OCI-LY7 (cell line): ENCODE results near the gene VARS2. TPM values are rescaled to one million over a fixed set of nuclear protein-coding genes. Genes with fewer than 3 reads are reported as not detected.

ENCODE experiments used
- BruUV-seq: library from RNA; stranded (reverse); fragments of 400-500 nt; replicated peaks from 2 replicates; lab custom pipeline; 2021; lab: Mats Ljungman, UMichigan
- CTCF ChIA-PET: fragments of 300-600 bp; sonication (Branson Sonifier 250); formaldehyde crosslinking; loops from one replicate; lab custom pipeline; 2022; ENCODE audit warnings: antibody characterized with exemption; ENCODE audit not compliant: unreplicated experiment; lab: Charles Lee
- POLR2A ChIA-PET: fragments of 300-600 bp; sonication (Branson Sonifier 250); formaldehyde crosslinking; loops from one replicate; lab custom pipeline; 2022; ENCODE audit warnings: antibody characterized with exemption; lab: Charles Lee
- DNase-seq: peaks from one replicate; pipeline ENCODE4 v3.0.0-alpha.2; 2015; ENCODE audit warnings: low spot score
- H2AFZ ChIP-seq: fragments of 200-600 bp; sonication (generic), shearing (Covaris generic); 2 replicates; pipeline ENCODE4 v1.6.1; 2014; ENCODE audit warnings: mild to moderate bottlenecking, antibody characterized with exemption, low read length, moderate library complexity
- H3K27ac ChIP-seq: fragments of 200-600 bp; sonication (generic); 2 replicates; pipeline ENCODE4 v1.5.1; 2014; ENCODE audit warnings: mixed run types, low read depth, mild to moderate bottlenecking, moderate library complexity, low read length, inconsistent platforms; ENCODE audit not compliant: poor library complexity, severe bottlenecking
- H3K36me3 ChIP-seq: fragments of 200-600 bp; sonication (generic); 2 replicates; pipeline ENCODE4 v1.6.1; 2014; ENCODE audit warnings: mild to moderate bottlenecking, antibody characterized with exemption, low read length, moderate library complexity, mixed read lengths; ENCODE audit not compliant: insufficient read depth
- H3K4me1 ChIP-seq: fragments of 200-600 bp; sonication (generic); 2 replicates; pipeline ENCODE4 v1.5.1; 2014; ENCODE audit warnings: mild to moderate bottlenecking, low read length; ENCODE audit not compliant: insufficient read depth, poor library complexity, severe bottlenecking
- H3K4me2 ChIP-seq: fragments of 200-600 bp; sonication (generic); 2 replicates; pipeline ENCODE4 v1.6.1; 2014; ENCODE audit warnings: mild to moderate bottlenecking, low read length
- H3K4me3 ChIP-seq: fragments of 200-600 bp; sonication (generic); 2 replicates; pipeline ENCODE4 v1.5.1; 2014; ENCODE audit warnings: mild to moderate bottlenecking, low read depth, low read length; ENCODE audit not compliant: poor library complexity, severe bottlenecking
- H3K79me2 ChIP-seq: fragments of 200-600 bp; sonication (generic); 2 replicates; pipeline ENCODE4 v1.6.1; 2016; ENCODE audit warnings: low read depth, mild to moderate bottlenecking, low read length, moderate library complexity, mixed read lengths; ENCODE audit not compliant: insufficient read depth
- H3K9me2 ChIP-seq: fragments of 200-600 bp; sonication (generic); 2 replicates; pipeline ENCODE4 v1.6.1; 2016; ENCODE audit warnings: mild to moderate bottlenecking, low read length, mixed read lengths; ENCODE audit not compliant: insufficient read depth
- H3K9me3 ChIP-seq: fragments of 200-600 bp; sonication (generic); 2 replicates; pipeline ENCODE4 v1.6.1; 2014; ENCODE audit warnings: mild to moderate bottlenecking, mixed run types, low read length, mixed read lengths
- H4K20me1 ChIP-seq: fragments of 200-600 bp; sonication (generic); 2 replicates; pipeline ENCODE4 v1.6.1; 2014; ENCODE audit warnings: mild to moderate bottlenecking, antibody characterized with exemption, low read length, moderate library complexity, mixed read lengths; ENCODE audit not compliant: insufficient read depth
- CTCF ChIP-seq: fragments of 200-600 bp; sonication (generic); conservative IDR thresholded peaks from 2 replicates; pipeline ENCODE4 v1.5.1; 2014; ENCODE audit warnings: mild to moderate bottlenecking, antibody characterized with exemption, low read length, moderate library complexity, mixed read lengths
- EZH2phosphoT487 ChIP-seq: fragments of 200-600 bp; sonication (generic); IDR thresholded peaks from 2 replicates; pipeline ENCODE4 v1.6.1; 2018; ENCODE audit warnings: low read depth, borderline replicate concordance, mild to moderate bottlenecking, mixed run types, antibody characterized with exemption, low read length, moderate library complexity, mixed read lengths
- intact Hi-C: fragments of 100-400 bp; cut with micrococcal nuclease; formaldehyde crosslinking; loops from one replicate; pipeline ENCODE4 v1.10.0; 2022; ENCODE audit not compliant: unreplicated experiment
- total RNA-seq, 2 experiments: library from RNA; depleted of rRNA in 1 of 2; stranded (reverse); fragments of >200 nt in 1 of 2; shearing (Covaris generic) in 1 of 2; gene quantifications; 2 replicates each; pipeline ENCODE4 v1.2.3, GENCODE V29; 2014 to 2022

Gene VARS2
- total RNA-seq, 2 experiments from 2014 or later: 81.8 to 98.9 TPM

DNA sequence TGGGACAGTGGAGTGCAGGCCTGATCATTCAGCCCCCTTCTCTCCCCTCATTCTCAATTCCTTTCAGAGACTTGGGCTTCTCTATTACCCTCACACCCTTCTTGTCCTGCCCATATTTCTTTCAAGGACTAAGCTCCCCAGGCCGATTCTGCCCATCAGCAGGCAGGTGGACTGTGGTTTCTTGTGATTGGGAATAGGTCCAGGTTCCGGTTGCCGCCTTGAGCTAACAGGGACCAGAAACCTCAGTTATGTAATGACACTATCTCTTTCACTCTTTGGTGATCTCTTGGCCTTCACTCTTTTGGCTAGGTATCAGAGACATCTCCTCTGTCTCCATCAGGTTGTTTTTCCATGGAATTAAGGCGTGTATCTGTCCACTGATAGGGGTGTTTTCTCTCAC lies 33.2 kb downstream of the VARS2 start:
- H2AFZ ChIP-seq: no peak overlapping the region
- H3K36me3 ChIP-seq: no peaks in the 10 kb centered on the region
- no peaks in the 10 kb centered on the region for H3K79me2 ChIP-seq
- no peak overlapping the region for H3K27ac ChIP-seq
- H3K4me3 ChIP-seq: no peak overlapping the region
- H3K4me2 ChIP-seq: no peak overlapping the region
- no peaks in the 10 kb centered on the region for H4K20me1 ChIP-seq
- CTCF ChIA-PET: no interaction called here
- intact Hi-C loops: no loop called here
- H3K9me2 ChIP-seq: no peaks in the 10 kb centered on the region
- H3K9me3 ChIP-seq: no peaks in the 10 kb centered on the region
- H3K4me1 ChIP-seq: no peaks in the 10 kb centered on the region
- TF ChIP-seq EZH2phosphoT487 (no peak), CTCF (no peak)
- POLR2A ChIA-PET: interaction anchor here (0.5 kb wide), 1 partner anchor 76 kb away, joined by 3 read pairs; no protein-coding TSS in a partner anchor
- DNase-seq: no peak
- BruUV-seq: no TSS peak

GRCh38 chr6:30948811-30949210 lies 34.8 kb downstream of the VARS2 start:
- TF ChIP-seq CTCF (no peak), EZH2phosphoT487 (no peak)
- BruUV-seq: no TSS peak
- DNase-seq: no peak
- Histone ChIP-seq H3K9me2 (no peaks in the 10 kb centered on the region), H3K27ac (no peak overlapping the region), H3K9me3 (no peaks in the 10 kb centered on the region), H3K36me3 (no peaks in the 10 kb centered on the region), H3K4me1 (no peaks in the 10 kb centered on the region), H2AFZ (no peak overlapping the region), H4K20me1 (no peaks in the 10 kb centered on the region), H3K4me3 (no peak overlapping the region), H3K4me2 (no peak overlapping the region), H3K79me2 (no peaks in the 10 kb centered on the region)
- intact Hi-C loops: no loop called here
- ChIA-PET CTCF (no interaction called here), POLR2A (no interaction called here)

GRCh38 chr6:30951907-30952469 lies 38.0 kb downstream of the VARS2 start:
- no peak for DNase-seq
- Histone ChIP-seq H3K36me3 (no peaks in the 10 kb centered on the region), H3K27ac (no peak overlapping the region), H2AFZ (no peak overlapping the region), H3K4me3 (no peak overlapping the region), H3K9me2 (no peaks in the 10 kb centered on the region), H3K4me1 (no peaks in the 10 kb centered on the region), H3K4me2 (no peak overlapping the region), H4K20me1 (no peaks in the 10 kb centered on the region), H3K79me2 (no peaks in the 10 kb centered on the region), H3K9me3 (no peaks in the 10 kb centered on the region)
- TF ChIP-seq CTCF (no peak), EZH2phosphoT487 (no peak)
- BruUV-seq: no TSS peak
- ChIA-PET CTCF (no interaction called here), POLR2A (no interaction called here)
- intact Hi-C loops: no loop called here
